ENCODE measurements around the gene ZNF333.

- TF ChIP-seq POLR2AphosphoS5 (IDR thresholded peaks at IDR 0.05; ENCODE audit: low read depth, low read length) (no peak), POLR2A (IDR thresholded peaks at IDR 0.05; ENCODE audit: low read depth, low read length) (no peak), SPI1 (IDR thresholded peaks at IDR 0.05; ENCODE audit: low read depth, low read length) (no peak), TAF1 (IDR thresholded peaks at IDR 0.05; ENCODE audit: low read depth, low read length) (no peak)
Observed at GRCh38 chr19:14772995-14773394, 83.1 kb downstream of the ZNF333 start.
